ENCODE measurements around the gene GSC2. TPM values are rescaled to one million over a fixed set of nuclear protein-coding genes. Genes with fewer than 3 reads are reported as not detected.

GSC2 gene
- total and polyA plus RNA-seq, 4 donors = not detected

GRCh38 chr22:19127329-19128008, 22.6 kb downstream of the GSC2 start:
- H3K27me3 ChIP-seq (ENCODE audit: control insufficient read depth, insufficient read depth, low read length) = no peaks in the 10 kb centered on the region
- no peaks in the 10 kb centered on the region for H3K9me3 ChIP-seq (ENCODE audit: control insufficient read depth, insufficient read depth, low read length)
- H3K27ac ChIP-seq (ENCODE audit: low read depth, low read length) = no peak overlapping the region
- H3K4me1 ChIP-seq (ENCODE audit: control insufficient read depth, insufficient read depth, low read length) = peaks cover 6% of the 10 kb centered on the region
- no peak overlapping the region for H3K4me3 ChIP-seq (ENCODE audit: low read depth, low read length)
- DNase-seq (ENCODE audit: low read depth in 4 of 6, low spot score in 6 of 6) = no peak
- 93% methylated on average over 16 of the region's 16 CpGs for WGBS (ENCODE audit: insufficient coverage)
- H3K36me3 ChIP-seq (ENCODE audit: control insufficient read depth, insufficient read depth, low read length) = peaks cover 21% of the 10 kb centered on the region

- Histone ChIP-seq H3K9me3 (ENCODE audit: control insufficient read depth, insufficient read depth, low read length) (no peaks in the 10 kb centered on the region), H3K4me3 (ENCODE audit: low read depth, low read length) (no peak overlapping the region), H3K27ac (ENCODE audit: low read depth, low read length) (no peak overlapping the region), H3K36me3 (ENCODE audit: control insufficient read depth, insufficient read depth, low read length) (peaks cover 13% of the 10 kb centered on the region), H3K4me1 (ENCODE audit: control insufficient read depth, insufficient read depth, low read length) (peaks cover 6% of the 10 kb centered on the region), H3K27me3 (ENCODE audit: control insufficient read depth, insufficient read depth, low read length) (no peaks in the 10 kb centered on the region)
- DNase-seq (ENCODE audit: low read depth in 4 of 6, low spot score in 6 of 6) = no peak
- 89% methylated on average over 19 of the region's 19 CpGs for WGBS (ENCODE audit: insufficient coverage)
Observed at GRCh38 chr22:19126309-19127273, 23.5 kb downstream of the GSC2 start.

- DNase-seq (ENCODE audit: low read depth in 4 of 6, low spot score in 6 of 6) = no peak
- Histone ChIP-seq H3K36me3 (ENCODE audit: control insufficient read depth, insufficient read depth, low read length) (peaks cover 4% of the 10 kb centered on the region), H3K27me3 (ENCODE audit: control insufficient read depth, insufficient read depth, low read length) (no peaks in the 10 kb centered on the region), H3K27ac (ENCODE audit: low read depth, low read length) (no peak overlapping the region), H3K9me3 (ENCODE audit: control insufficient read depth, insufficient read depth, low read length) (no peaks in the 10 kb centered on the region), H3K4me1 (ENCODE audit: control insufficient read depth, insufficient read depth, low read length) (peaks cover 10% of the 10 kb centered on the region), H3K4me3 (ENCODE audit: low read depth, low read length) (no peak overlapping the region)
- 85% methylated on average over 17 of the region's 21 CpGs for WGBS (ENCODE audit: insufficient coverage)
Observed at GRCh38 chr22:19125474-19126308, 24.4 kb downstream of the GSC2 start.

GRCh38 chr22:19125011-19125410, 25.1 kb downstream of the GSC2 start:
- WGBS (ENCODE audit: insufficient coverage) = 93% methylated on average over 11 of the region's 11 CpGs
- Histone ChIP-seq H3K4me3 (ENCODE audit: low read depth, low read length) (no peak overlapping the region), H3K9me3 (ENCODE audit: control insufficient read depth, insufficient read depth, low read length) (no peaks in the 10 kb centered on the region), H3K4me1 (ENCODE audit: control insufficient read depth, insufficient read depth, low read length) (peaks cover 17% of the 10 kb centered on the region), H3K27me3 (ENCODE audit: control insufficient read depth, insufficient read depth, low read length) (no peaks in the 10 kb centered on the region), H3K27ac (ENCODE audit: low read depth, low read length) (no peak overlapping the region), H3K36me3 (ENCODE audit: control insufficient read depth, insufficient read depth, low read length) (peaks cover 7% of the 10 kb centered on the region)
- DNase-seq (ENCODE audit: low read depth in 4 of 6, low spot score in 6 of 6) = no peak

GRCh38 chr22:19124377-19124776, 25.7 kb downstream of the GSC2 start:
- WGBS (ENCODE audit: insufficient coverage) = 81% methylated on average over 4 of the region's 4 CpGs

GRCh38 chr22:19123936-19124335, 26.2 kb downstream of the GSC2 start:
- no peak for DNase-seq (ENCODE audit: low read depth in 4 of 6, low spot score in 6 of 6)
- Histone ChIP-seq H3K9me3 (ENCODE audit: control insufficient read depth, insufficient read depth, low read length) (no peaks in the 10 kb centered on the region), H3K27me3 (ENCODE audit: control insufficient read depth, insufficient read depth, low read length) (no peaks in the 10 kb centered on the region), H3K4me1 (ENCODE audit: control insufficient read depth, insufficient read depth, low read length) (peaks cover 28% of the 10 kb centered on the region), H3K4me3 (ENCODE audit: low read depth, low read length) (no peak overlapping the region), H3K27ac (ENCODE audit: low read depth, low read length) (no peak overlapping the region), H3K36me3 (ENCODE audit: control insufficient read depth, insufficient read depth, low read length) (peaks cover 8% of the 10 kb centered on the region)
- WGBS (ENCODE audit: insufficient coverage) = 95% methylated on average over 4 of the region's 4 CpGs

More at GRCh38 chr22:19124377-19124776, 25.7 kb downstream of the GSC2 start:
- Histone ChIP-seq H3K4me3 (ENCODE audit: low read depth, low read length) (no peak overlapping the region), H3K4me1 (ENCODE audit: control insufficient read depth, insufficient read depth, low read length) (peaks cover 24% of the 10 kb centered on the region), H3K36me3 (ENCODE audit: control insufficient read depth, insufficient read depth, low read length) (peaks cover 7% of the 10 kb centered on the region), H3K27ac (ENCODE audit: low read depth, low read length) (no peak overlapping the region), H3K27me3 (ENCODE audit: control insufficient read depth, insufficient read depth, low read length) (no peaks in the 10 kb centered on the region), H3K9me3 (ENCODE audit: control insufficient read depth, insufficient read depth, low read length) (no peaks in the 10 kb centered on the region)
- no peak for DNase-seq (ENCODE audit: low read depth in 4 of 6, low spot score in 6 of 6)

GRCh38 chr22:19122752-19123492, 27.2 kb downstream of the GSC2 start:
- peaks cover 12% of the 10 kb centered on the region for H3K36me3 ChIP-seq (ENCODE audit: control insufficient read depth, insufficient read depth, low read length)
- H3K4me3 ChIP-seq (ENCODE audit: low read depth, low read length) = peak overlapping the region; percentile 51
- WGBS (ENCODE audit: insufficient coverage) = 12% methylated on average over 27 of the region's 27 CpGs
- H3K27me3 ChIP-seq (ENCODE audit: control insufficient read depth, insufficient read depth, low read length) = no peaks in the 10 kb centered on the region
- no peaks in the 10 kb centered on the region for H3K9me3 ChIP-seq (ENCODE audit: control insufficient read depth, insufficient read depth, low read length)
- no peak for DNase-seq (ENCODE audit: low read depth in 4 of 6, low spot score in 6 of 6)
- peak overlapping the region; percentile 40 for H3K27ac ChIP-seq (ENCODE audit: low read depth, low read length)
- H3K4me1 ChIP-seq (ENCODE audit: control insufficient read depth, insufficient read depth, low read length) = peaks cover 34% of the 10 kb centered on the region

- peaks cover 14% of the 10 kb centered on the region for H3K36me3 ChIP-seq (ENCODE audit: control insufficient read depth, insufficient read depth, low read length)
- WGBS (ENCODE audit: insufficient coverage) = under 1% methylated on average over 67 of the region's 67 CpGs
- H3K4me3 ChIP-seq (ENCODE audit: low read depth, low read length) = peak within 1 kb of the TSS; percentile 80
- DNase-seq (ENCODE audit: low read depth in 4 of 6, low spot score in 6 of 6) = peak; percentile 87 to 99 (median 98)
- H3K4me1 ChIP-seq (ENCODE audit: control insufficient read depth, insufficient read depth, low read length) = peaks cover 39% of the 10 kb centered on the region
- H3K27ac ChIP-seq (ENCODE audit: low read depth, low read length) = peak within 1 kb of the TSS; percentile 89
- H3K27me3 ChIP-seq (ENCODE audit: control insufficient read depth, insufficient read depth, low read length) = no peaks in the 10 kb centered on the region
- H3K9me3 ChIP-seq (ENCODE audit: control insufficient read depth, insufficient read depth, low read length) = no peaks in the 10 kb centered on the region
Observed at GRCh38 chr22:19122143-19122751, 27.8 kb downstream of the GSC2 start, which contains the start of gene DGCR2. Gene DGCR2 (minus strand): TSS chr22:19122412. CDS start chr22:19122206, 206 bp downstream.

All from spinal cord (tissue), 10 donors.